SKM-1 (cell line): Measurements from ENCODE around the gene FAM210A.

Source experiments
- DNase-seq: peaks from one replicate; lab custom pipeline; 2025; ENCODE audit not compliant: unreplicated experiment; lab: John Stamatoyannopoulos, UW

The FAM210A gene

DNA sequence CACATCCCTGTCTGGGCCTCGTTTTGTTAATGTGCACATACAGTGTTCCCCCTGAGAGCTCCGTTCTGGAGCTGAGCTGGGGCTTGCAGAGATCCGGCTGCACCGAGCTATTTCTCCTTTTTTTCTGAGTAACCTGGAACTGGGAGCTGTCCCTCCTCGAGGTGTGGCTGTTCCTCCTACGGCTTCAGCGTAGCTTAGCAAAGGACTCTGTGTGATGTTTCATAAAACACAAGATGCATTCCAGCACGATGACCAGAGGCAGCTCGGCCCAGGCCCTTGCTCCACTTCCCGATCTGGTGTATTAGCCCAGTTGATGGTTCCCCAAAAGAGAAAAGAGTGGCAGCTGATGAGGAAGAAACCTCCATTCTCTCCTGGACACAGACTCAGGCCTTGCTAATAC, 103.0 kb downstream of the FAM210A start:
- no peak for DNase-seq

DNA sequence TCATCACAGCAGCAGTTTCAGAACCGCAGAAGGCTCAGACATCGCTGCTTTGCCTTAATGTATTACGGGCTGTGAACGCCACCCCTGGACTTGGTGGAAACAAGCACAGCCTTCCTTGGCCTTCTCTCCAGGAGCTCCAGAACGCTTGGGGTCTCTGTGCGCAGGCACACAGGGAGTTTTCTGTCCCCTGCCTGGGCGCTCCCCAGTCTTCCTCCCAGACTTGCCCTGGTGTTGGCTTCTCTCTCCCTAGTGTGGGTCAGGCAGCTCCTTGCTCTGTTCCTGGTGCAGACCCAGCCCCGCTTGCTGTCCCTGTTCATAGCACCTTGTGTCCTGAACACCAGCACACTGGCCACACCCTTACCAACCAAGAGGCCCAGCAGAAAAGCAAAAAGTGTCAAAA, 103.6 kb downstream of the FAM210A start:
- DNase-seq = no peak

DNA sequence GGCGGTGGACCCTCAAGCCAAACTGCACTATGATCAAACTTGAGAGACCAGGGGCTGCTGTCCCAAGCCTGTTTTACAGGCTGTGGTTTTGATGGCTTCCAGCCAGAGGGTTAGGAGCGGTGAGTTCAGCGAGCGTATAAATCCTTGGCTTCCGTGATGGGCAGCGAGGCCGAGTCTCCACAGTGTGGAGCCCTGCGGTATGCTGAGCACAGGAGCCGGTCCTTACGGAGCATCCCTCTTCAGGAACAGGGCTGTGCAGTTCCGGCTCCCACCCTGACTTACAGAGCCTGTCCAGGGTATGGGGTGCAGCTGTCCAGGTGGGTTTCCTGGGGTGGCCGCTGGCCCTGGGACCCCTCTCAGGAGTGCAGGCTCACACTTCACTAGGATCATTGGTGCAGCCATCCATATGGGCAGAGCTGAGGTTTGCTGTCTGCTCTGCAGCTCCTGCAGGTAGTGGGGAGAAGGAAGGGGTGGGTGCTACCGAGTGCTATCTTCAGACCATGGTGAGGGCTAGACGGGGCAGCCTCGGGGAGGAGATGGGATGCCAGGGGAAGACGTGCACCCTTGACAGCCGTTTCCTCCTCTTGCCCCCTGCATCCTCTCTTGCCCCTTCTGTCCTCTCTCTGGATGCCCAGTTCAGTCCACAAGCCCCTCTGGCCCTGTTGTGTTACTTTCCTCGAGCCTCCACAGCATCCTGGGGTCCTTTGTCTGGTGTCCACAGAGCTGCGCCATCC, 104.3 kb downstream of the FAM210A start:
- no peak for DNase-seq

DNA sequence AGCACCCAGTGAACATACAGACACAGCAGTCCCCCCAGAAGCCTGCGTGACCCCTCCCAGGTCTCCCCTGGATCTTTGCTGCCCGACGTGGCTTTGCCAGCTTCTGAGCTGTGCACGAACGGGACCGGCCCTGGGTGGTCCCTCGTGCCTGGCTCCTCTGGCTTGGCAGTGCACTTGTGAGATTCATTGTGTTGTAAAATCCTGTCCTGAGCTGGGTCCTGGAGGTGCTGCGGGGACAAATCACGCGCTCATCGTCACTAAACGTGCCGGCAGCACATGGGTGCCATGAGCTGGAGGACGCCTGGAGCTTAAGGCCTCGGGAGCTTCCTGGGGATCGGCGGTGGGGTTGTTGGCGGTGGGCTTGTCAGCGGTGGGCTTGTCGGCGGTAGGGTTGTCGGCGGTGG, 104.9 kb downstream of the FAM210A start:
- DNase-seq = no peak

DNA sequence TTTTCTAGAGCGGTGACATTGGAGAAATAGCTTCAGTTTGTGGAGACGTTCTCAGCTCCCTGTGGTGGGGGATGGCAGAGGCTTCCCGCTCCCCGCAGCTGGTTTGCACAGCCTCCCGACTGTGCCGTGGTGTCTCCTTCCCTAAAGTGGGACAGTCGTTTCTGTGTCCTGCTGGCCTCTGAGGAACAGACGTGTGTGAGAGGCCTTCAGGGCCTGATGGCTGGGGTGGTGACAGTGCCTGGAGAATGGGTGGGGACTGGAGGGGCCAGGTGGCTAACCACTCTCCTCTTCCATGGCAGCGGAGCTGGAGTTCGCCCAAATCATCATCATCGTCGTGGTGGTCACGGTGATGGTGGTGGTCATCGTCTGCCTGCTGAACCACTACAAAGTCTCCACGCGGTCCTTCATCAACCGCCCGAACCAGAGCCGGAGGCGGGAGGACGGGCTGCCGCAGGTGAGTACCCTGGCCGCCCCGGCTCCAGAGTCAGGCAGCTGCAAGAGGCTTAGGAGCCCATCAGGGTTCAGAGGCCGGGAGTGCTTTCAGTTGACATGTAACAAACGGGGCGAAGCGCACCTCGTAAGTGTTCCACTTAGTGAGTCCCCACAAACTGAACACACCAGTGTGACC, 105.4 kb downstream of the FAM210A start:
- no peak for DNase-seq

DNA sequence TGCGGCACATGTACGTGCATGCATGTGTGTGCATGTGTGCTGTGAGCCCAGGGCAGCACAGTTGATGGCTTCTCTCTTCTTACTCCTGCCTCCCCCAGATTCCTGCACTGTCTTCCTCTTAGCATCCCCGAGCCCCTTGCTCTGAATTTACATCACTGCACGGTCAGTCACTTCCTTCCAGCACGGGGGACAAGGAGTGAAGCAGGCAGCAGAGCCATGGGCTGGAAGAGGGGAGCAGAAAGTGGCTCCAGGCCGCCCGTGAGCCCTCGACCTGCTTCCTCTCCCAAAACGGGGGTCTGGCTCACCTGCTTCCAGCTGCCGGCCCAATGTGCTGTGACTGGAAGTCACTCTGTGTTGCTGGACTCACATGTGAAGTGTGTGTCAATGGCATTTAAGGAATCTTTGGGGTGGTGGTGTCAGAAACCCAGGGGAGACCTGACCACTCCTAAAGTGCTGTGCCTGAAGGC, 106.1 kb downstream of the FAM210A start:
- no peak for DNase-seq

DNA sequence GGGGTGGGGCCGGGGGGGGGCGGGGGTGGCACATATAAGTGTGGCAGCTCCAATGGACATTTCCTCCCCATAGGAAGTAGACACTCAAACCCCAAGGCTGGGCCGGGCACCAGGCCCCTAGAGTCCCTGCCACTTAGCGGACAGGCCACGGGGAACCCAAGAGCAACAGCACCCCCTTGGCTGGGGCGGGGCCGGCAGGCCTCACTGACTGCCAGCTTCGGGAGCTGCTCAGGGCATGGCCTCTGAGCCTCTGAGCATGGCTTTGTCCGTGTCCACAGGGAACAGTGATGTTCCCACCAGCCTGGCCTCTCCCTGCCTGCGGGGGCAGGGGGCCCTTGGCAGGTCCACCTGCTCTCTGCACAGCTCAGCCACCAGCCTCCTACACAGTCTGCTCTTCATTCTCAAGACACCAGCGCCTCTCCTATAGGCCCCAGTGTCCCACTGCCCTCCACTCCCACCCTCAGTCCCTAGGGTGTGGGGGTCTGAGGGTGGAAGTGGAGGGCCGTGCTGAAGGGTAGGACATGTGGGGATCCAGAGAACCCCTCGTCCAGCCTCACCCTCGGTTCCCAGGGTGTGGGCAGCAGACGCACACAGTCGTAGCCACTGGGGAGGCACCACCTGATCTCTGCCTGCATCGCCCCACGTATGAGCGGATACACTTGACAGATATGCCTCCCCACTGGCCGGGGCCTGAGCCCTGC, 106.7 kb downstream of the FAM210A start:
- no peak for DNase-seq

DNA sequence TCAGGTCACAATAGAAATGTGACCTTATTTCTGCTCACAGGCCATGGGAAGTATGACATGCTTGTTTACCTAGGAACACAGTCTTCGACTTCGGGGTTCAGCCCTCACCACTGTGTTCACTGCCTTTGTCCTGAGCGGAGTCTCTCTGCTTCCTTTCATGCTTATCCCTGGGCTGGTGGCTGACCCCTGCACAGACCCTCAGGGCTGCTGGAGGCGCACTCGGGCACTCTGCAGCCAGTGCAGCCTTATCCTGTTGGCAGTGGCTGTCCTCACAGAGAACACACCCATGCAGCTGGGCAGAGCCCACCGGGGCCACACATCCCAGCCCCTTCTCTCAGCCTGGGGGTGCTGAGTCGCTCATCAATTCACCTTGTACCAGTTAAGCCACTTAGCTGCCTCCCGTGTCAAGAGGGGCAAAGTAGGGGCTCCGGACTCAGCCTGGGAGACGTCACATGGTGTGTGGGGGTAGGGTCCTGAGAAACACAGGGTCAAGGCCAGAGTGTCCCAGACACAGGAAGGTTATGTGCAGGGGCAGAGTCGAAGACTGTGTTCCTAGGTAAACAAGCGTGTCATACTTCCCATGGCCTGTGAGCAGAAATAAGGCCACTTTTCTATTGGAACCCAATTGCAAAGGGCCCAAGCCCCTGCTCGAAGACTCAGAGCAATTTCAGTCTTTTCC, 107.5 kb downstream of the FAM210A start:
- DNase-seq = no peak

DNA sequence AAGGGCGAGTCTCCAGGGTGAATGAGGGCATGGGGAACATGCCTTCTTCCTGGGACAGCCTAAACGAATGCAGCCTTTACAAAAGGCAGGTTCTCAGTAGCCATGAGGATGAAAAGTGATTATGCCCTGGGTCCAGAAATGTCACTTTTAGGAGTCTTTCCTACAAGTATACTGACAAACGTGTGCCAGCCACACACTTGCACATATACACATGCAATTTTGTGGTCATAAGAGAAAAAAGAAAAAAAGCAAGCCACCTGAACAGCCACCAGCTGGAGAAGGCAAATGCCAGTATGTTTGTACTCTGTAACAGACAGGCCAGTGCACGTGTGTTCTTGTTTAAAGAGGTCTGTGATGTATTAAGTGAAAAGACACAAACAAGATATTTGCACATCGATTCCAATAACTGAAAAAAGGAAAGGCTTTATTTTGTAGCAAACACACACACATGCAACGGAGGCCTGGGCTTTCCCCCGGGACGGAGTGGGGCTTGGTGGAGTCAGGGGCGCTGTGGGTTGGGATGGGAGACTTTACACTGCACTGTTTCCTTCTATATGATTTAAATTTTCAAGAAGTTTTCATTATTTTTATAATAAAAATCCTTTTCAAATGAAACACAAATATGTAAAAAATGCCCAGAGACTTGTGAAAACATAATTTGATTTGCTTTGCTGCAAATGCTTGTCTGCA, 108.4 kb downstream of the FAM210A start:
- DNase-seq = no peak

DNA sequence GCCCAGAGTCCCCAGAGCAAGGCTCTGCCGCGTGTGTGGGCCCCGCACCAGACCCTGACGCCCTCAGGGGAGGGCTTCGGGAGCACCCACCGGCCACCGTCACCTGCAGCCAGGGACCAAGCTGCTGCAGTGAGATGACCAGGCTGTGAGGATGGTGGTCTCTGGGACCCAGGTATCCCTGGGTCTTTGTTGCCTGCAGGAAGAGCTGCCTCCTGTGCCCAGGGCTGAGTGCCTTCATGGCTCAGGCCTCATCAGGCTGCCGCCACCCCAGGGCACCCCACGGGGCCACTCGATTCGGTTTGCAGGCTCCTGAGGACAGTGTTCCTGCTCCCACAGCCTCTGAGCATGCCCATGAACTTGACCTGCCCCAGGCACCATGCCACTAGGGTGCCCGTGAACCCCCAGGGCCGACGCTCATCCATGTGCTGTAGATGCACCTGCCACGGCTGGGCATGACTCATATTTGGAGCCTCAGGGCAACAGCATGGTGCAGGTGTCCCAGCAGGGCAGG, 109.8 kb downstream of the FAM210A start:
- DNase-seq = no peak

DNA sequence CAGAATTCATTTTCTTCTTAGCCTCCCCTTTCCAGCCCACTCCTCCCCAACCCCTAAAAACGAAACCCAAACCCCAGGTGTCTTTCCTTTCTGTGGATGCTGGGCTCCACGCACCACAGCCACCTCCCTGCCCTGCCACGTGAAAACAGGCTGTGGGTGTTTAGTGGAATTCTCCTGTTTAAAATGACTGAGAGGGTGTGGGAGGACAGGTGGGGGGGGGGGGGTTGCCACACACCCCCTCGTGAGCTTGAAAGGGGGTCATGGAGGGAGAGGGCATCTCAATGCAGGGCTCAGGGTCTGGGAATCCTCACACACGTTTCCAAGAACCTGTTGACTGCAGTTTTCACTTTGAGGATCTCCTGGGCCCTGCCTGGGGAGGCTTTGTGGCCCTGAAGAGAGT, 110.3 kb downstream of the FAM210A start:
- DNase-seq = no peak

DNA sequence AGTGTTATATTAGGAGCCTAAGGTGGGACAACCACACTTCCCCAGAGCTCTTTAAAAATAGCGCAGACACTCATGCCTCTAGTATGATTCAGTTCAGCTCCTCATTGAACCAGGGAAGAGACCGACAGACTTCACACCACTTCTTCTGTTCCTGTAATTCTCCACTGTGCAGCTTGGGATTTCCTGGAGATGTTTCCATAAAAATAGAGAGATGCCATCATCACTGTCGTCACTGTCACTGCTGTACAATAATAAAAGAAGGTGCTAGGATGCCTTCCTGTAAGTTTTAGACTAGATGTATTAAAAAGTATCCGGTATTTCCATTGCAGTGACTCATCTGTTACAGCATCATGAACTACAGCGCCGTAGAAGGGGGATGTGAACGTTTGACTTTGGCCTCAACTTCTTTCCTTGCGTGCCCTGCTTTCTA, 110.9 kb downstream of the FAM210A start:
- no peak for DNase-seq

DNA sequence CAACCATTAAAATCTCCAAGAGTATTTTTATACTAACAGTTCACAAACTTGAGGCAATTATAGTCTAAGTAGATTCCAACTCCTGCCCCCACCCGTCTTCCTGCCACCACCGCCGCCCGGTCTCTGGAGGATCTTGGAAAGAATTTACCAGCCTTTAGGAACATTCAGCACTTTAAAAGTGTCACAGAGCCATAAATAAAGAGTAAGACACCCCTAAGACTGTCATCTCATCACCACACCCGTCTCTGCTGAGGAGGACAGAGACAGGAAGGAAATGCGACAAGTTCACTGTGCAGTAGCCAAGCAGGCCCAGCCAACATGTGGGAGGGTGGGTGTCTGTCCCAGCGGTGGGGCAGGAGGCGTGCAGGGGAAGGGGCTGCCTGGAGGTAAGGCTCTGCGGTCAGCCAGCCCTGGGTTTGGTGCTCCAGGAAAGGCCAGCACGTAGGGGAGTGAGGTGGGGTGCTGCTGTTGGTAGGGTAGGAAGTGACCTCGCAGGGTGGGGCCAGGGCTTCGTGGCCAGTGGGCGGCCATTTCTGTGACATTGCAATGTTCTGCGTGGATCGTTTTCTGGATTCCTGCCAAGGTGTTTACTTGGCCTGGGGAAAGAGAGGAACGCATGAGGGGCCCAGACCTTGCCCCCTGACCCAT, 111.6 kb downstream of the FAM210A start:
- DNase-seq = no peak

DNA sequence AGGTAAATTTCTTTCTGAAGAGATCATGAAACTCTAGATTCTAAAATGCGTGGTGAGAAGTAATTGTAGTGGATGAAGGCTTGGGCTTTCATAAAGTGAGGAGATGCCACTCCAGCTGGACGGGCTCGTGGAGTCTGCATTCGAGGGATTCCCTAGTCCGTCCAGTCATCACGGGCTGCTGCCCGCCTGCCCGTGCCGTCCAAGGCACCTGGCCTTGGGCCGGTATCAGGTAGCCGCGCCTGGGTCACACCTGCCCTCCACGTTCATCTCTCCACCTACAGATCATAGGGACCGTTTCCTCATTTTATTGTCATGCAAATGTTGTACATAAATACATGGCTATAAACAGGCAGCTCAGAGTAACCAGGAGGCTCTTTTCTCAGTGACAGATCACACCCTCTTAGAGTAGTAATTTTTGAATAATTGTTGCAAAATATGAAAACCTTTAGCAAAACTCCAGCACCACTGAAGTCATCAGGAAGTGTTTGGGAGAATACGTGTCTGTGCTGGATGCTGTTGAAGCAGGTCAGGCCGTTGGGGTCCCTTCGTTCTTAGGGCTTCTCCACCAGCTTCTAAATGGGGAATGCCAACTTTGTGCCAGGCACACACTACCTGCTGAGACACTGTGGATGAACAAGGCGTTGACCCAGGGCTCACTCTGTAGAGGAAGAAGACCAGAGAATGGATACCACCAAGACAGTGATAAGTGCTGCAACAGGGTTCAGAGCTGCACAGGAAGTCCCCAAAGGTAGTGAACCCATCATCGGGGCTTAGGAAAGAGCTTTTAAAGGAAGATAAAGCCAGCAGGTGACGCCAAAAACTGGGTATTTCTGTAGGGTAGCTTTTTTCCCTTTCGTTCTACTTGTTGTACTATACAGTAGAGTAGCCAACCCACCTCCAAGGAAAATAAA, 112.5 kb downstream of the FAM210A start:
- DNase-seq = no peak
